K562 (cell line): ENCODE results near the gene TPM4. TPM values are rescaled to one million over a fixed set of nuclear protein-coding genes. Genes with fewer than 3 reads are reported as not detected.
A peak's percentile ranks its signal among the peaks of the same experiment; 100 is the strongest.

ENCODE experiments used
- ATAC-seq: fragments of 200-7000 bp; cut with Tn5 transposase; 3 replicates; pipeline ENCODE4 v1.9.1; 2020; ENCODE audit warnings: moderate library complexity
- BruUV-seq: library from RNA; stranded (reverse); fragments of 400-500 nt; replicated peaks from 2 replicates; lab custom pipeline; 2021; lab: Mats Ljungman, UMichigan
- CTCF ChIA-PET: fragments of 300-600 bp; formaldehyde crosslinking; extraction: SDS; loops from one replicate; lab custom pipeline; 2021; ENCODE audit warnings: low intra/inter-chr PET ratio; lab: Yijun Ruan, JAX
- POLR2A ChIA-PET: fragments of 300-600, 350-650 bp; sonication (Branson Sonifier 250); formaldehyde crosslinking; extraction: SDS; loops from one replicate; lab custom pipeline; 2021; ENCODE audit warnings: antibody characterized with exemption, inconsistent platforms; lab: Yijun Ruan, JAX
- DNase-seq, 4 experiments: peaks; one replicate each; pipeline versions ENCODE4 v3.0.0 to v3.0.0-alpha.2; 2011 to 2018; ENCODE audit warnings: low spot score in 3 of 4, mixed read lengths in 3 of 4; ENCODE audit errors: extremely low read depth in 1 of 4
- FAIRE-seq: peaks from 2 replicates; lab custom pipeline; 2011; peaks lifted over from hg19 to GRCh38; lab: Jason Lieb, UNC
- H2AFZ ChIP-seq: 2 replicates; pipeline ENCODE4 v1.6.0; 2011; ENCODE audit warnings: low read depth, low read length, control low read depth, inconsistent platforms
- H3K27ac ChIP-seq: fragments of 200-600 bp; 3 replicates; pipeline ENCODE4 v1.8.0; 2011; ENCODE audit warnings: low read depth, mild to moderate bottlenecking, control low read depth, inconsistent platforms, low read length, moderate library complexity, mixed read lengths; ENCODE audit errors: extremely low read depth
- H3K27me3 ChIP-seq, 2 experiments: fragments of 300-600 bp in 1 of 2; 2 replicates in 1 of 2; 3 replicates in 1 of 2; pipeline versions ENCODE4 v1.6.0 to v1.8.0; 2011; ENCODE audit warnings: inconsistent platforms in 2 of 2, low read length in 2 of 2, mild to moderate bottlenecking in 1 of 2, mixed read lengths in 1 of 2, moderate library complexity in 1 of 2; ENCODE audit not compliant: control insufficient read depth in 2 of 2, insufficient read depth in 2 of 2
- H3K36me3 ChIP-seq: fragments of 300-600 bp; 3 replicates; pipeline ENCODE4 v1.8.0; 2011; ENCODE audit warnings: mild to moderate bottlenecking, low read length, inconsistent platforms; ENCODE audit not compliant: control insufficient read depth, insufficient read depth
- H3K4me1 ChIP-seq, 2 experiments: fragments of 200-600 bp in 1 of 2; replicated peaks in 1 of 2; 2 replicates in 1 of 2; 3 replicates in 1 of 2; pipeline versions ENCODE4 v1.5.1 to v1.8.0; 2011; ENCODE audit warnings: inconsistent platforms in 2 of 2, low read length in 2 of 2, mild to moderate bottlenecking in 1 of 2, mixed read lengths in 1 of 2, moderate library complexity in 1 of 2; ENCODE audit not compliant: control insufficient read depth in 2 of 2, insufficient read depth in 2 of 2
- H3K4me2 ChIP-seq: 2 replicates; pipeline ENCODE4 v1.6.1; 2011; ENCODE audit warnings: low read length, control low read depth, inconsistent platforms, mixed read lengths; ENCODE audit not compliant: insufficient read depth
- H3K4me3 ChIP-seq: fragments of 200-600 bp; sonication (generic), shearing (Covaris generic); 2 replicates; pipeline ENCODE4 v1.5.1; 2016; ENCODE audit warnings: control low read depth, inconsistent platforms
- H3K79me2 ChIP-seq: fragments of 200-600 bp; 3 replicates; pipeline ENCODE4 v1.8.0; 2011; ENCODE audit warnings: low read length, inconsistent platforms; ENCODE audit not compliant: control insufficient read depth, insufficient read depth
- H3K9ac ChIP-seq, 2 experiments: 2 replicates each; pipeline versions ENCODE4 v1.6.0 to v1.6.1; 2011; ENCODE audit warnings: low read depth in 2 of 2, low read length in 2 of 2, control low read depth in 1 of 2, inconsistent platforms in 1 of 2, mild to moderate bottlenecking in 1 of 2, mixed read lengths in 1 of 2; ENCODE audit not compliant: insufficient read depth in 1 of 2
- H3K9me1 ChIP-seq: one replicate; pipeline ENCODE4 v1.6.0; 2011; ENCODE audit warnings: inconsistent platforms, mild to moderate bottlenecking, low read length, moderate library complexity; ENCODE audit not compliant: control insufficient read depth, insufficient read depth
- H3K9me3 ChIP-seq: replicated peaks from 2 replicates; pipeline ENCODE4 v1.5.1; 2011; ENCODE audit warnings: low read depth, low read length, inconsistent platforms; ENCODE audit not compliant: control insufficient read depth, insufficient read depth
- H4K20me1 ChIP-seq: replicated peaks from 2 replicates; pipeline ENCODE4 v1.6.1; 2011; ENCODE audit warnings: low read length, inconsistent platforms, mixed read lengths; ENCODE audit not compliant: control insufficient read depth, insufficient read depth
- BDP1 ChIP-seq: IDR thresholded peaks from 3 replicates; pipeline ENCODE4 v1.6.1; 2011; ENCODE audit not compliant: insufficient read length, insufficient read depth
- GABPB2 ChIP-seq: fragments of 250-450 bp; sonication (Bioruptor Pico); conservative IDR thresholded peaks from 2 replicates; pipeline ENCODE4 v1.5.1; 2021; ENCODE audit warnings: mild to moderate bottlenecking
- KAT7 ChIP-seq: sonication (generic); formaldehyde crosslinking; IDR thresholded peaks from 2 replicates; pipeline ENCODE4 v1.8.0; 2022; ENCODE audit warnings: missing genetic modification reagents, mild to moderate bottlenecking, borderline replicate concordance
- L3MBTL2 ChIP-seq: fragments of 450-650 bp; IDR thresholded peaks from 2 replicates; pipeline ENCODE4 v1.6.1; 2016; ENCODE audit warnings: mild to moderate bottlenecking, moderate library complexity
- MTA3 ChIP-seq: fragments of 450-650 bp; formaldehyde crosslinking; IDR thresholded peaks from 2 replicates; pipeline ENCODE4 v1.6.1; 2017; ENCODE audit warnings: mild to moderate bottlenecking, borderline replicate concordance
- NUFIP1 ChIP-seq: fragments of 450-650 bp; IDR thresholded peaks from 2 replicates; pipeline ENCODE4 v1.6.1; 2018; ENCODE audit not compliant: partially characterized antibody
- SPI1 ChIP-seq: IDR thresholded peaks from 2 replicates; pipeline ENCODE4 v1.6.1; 2011; ENCODE audit warnings: low read depth, low read length, control low read depth, borderline replicate concordance
- ZFX ChIP-seq: sonication (generic); formaldehyde crosslinking; IDR thresholded peaks from 2 replicates; pipeline ENCODE4 v1.8.0; 2022; ENCODE audit warnings: mild to moderate bottlenecking, missing genetic modification reagents, moderate library complexity
- ZNF174 ChIP-seq: fragments of 250-450 bp; sonication (Bioruptor Pico); IDR thresholded peaks from 2 replicates; pipeline ENCODE4 v1.4.0; 2020; ENCODE audit warnings: mild to moderate bottlenecking
- ZNF23 ChIP-seq: fragments of 250-450 bp; sonication (Bioruptor Pico); IDR thresholded peaks from 2 replicates; pipeline ENCODE4 v1.4.0; 2020; ENCODE audit warnings: mild to moderate bottlenecking
- WGBS: fragments of 100-300 bp; shearing (Covaris generic); methylation state at CpG from one replicate; pipeline ENCODE4 v1.1.6; 2016; ENCODE audit warnings: low coverage, mixed read lengths; ENCODE audit not compliant: insufficient coverage; ENCODE audit errors: missing lambda C conversion rate; 5-methylcytosine and 5-hydroxymethylcytosine counted together
- in situ Hi-C: fragments of 300-500 bp; cut with MboI; formaldehyde crosslinking; loops from 4 replicates; pipeline ENCODE4 v1.15.0; 2018; ENCODE audit warnings: inconsistent platforms, mixed read lengths
- intact Hi-C: fragments of 100-400 bp; cut with micrococcal nuclease; formaldehyde crosslinking; loops from 2 replicates; pipeline ENCODE4 v1.14.2; 2022
- polyA plus RNA-seq, 8 experiments: library from polyadenylated mRNA; depleted of rRNA in 4 of 8; stranded (reverse) in 5 of 8; unstranded in 3 of 8; fragments of >200 nt; fragmentation: Nextera tagmentation in 2 of 8; fragmentation: Illumina TruSeq in 1 of 8; extraction: Ambion mirVana in 2 of 8; extraction: Trizol in 1 of 8; gene quantifications; 2 replicates each; pipeline versions ENCODE4 v1.2.1 to v1.2.3, GENCODE V29; 2011 to 2014; ENCODE audit warnings: inconsistent platforms in 1 of 8, missing spikeins in 1 of 8
- total RNA-seq, 7 experiments: library from RNA; depleted of rRNA in 6 of 7; stranded (reverse); fragments of >200 nt in 6 of 7; fragmentation: Illumina TruSeq in 2 of 7; extraction: Trizol in 2 of 7; gene quantifications; 2 replicates each; pipeline versions ENCODE4 v1.2.1 to v1.2.3, GENCODE V29; 2011 to 2021; ENCODE audit warnings: low replicate concordance in 1 of 7
- TF ChIP-seq, protein P1 (sequence below), 2 experiments: IDR thresholded peaks; 2 replicates each; pipeline ENCODE4 v1.6.1; 2011; ENCODE audit warnings: borderline replicate concordance in 1 of 2, control low read depth in 1 of 2, low read depth in 1 of 2, low read length in 1 of 2, mild to moderate bottlenecking in 1 of 2, mixed read lengths in 1 of 2, moderate library complexity in 1 of 2; ENCODE audit not compliant: insufficient read depth in 1 of 2, insufficient read length in 1 of 2, poor library complexity in 1 of 2, severe bottlenecking in 1 of 2; ENCODE audit errors: extremely low read depth in 1 of 2

Gene TPM4
- total and polyA plus RNA-seq, 9 of the 15 experiments (the other 6 are each of a cell fraction or from before 2014, with no cell fraction given) = 28.1 to 111 (median 77.4) TPM

- no peak overlapping the region for H3K4me3 ChIP-seq
- H4K20me1 ChIP-seq = no peaks in the 10 kb centered on the region
- FAIRE-seq (peak; percentile 48), ATAC-seq (peak; percentile 65; the same call in 2 of the 3 replicates), DNase-seq (peak in 2 of 4 experiments; percentile 26 to 28)
- WGBS = 10% methylated on average over 3 of the region's 3 CpGs
- intact Hi-C loops = no loop called here
- no peak overlapping the region for H3K4me2 ChIP-seq
- no peaks in the 10 kb centered on the region for H3K79me2 ChIP-seq
- H3K4me1 ChIP-seq = peaks cover 8 to 9% of the 10 kb centered on the region in 2 experiments; a peak in 4 of 5 replicates
- no peaks in the 10 kb centered on the region for H3K27me3 ChIP-seq
- H2AFZ ChIP-seq = no peak overlapping the region
- ChIA-PET CTCF (no interaction called here), POLR2A (interaction anchor here (1.0 kb wide), 1 partner anchor 17 kb away, joined by 3 read pairs; no protein-coding TSS in a partner anchor)
- H3K36me3 ChIP-seq = peaks cover 17% of the 10 kb centered on the region; the same call in 1 of the 3 replicates
- no peak overlapping the region for H3K9ac ChIP-seq
- no peak overlapping the region for H3K27ac ChIP-seq
- no peaks in the 10 kb centered on the region for H3K9me3 ChIP-seq
- no TSS peak for BruUV-seq
- in situ Hi-C loops = no loop called here
- H3K9me1 ChIP-seq = no peaks in the 10 kb centered on the region
- no peak for TF ChIP-seq NUFIP1
- no peak for TF ChIP-seq ZNF174 (CRISPR knock-in tag)
- TF ChIP-seq KAT7 (CRISPR knock-in tag) = no peak
- TF ChIP-seq GABPB2 = no peak
- TF ChIP-seq, protein P1, sequence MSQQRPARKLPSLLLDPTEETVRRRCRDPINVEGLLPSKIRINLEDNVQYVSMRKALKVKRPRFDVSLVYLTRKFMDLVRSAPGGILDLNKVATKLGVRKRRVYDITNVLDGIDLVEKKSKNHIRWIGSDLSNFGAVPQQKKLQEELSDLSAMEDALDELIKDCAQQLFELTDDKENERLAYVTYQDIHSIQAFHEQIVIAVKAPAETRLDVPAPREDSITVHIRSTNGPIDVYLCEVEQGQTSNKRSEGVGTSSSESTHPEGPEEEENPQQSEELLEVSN (IDR thresholded peaks at IDR 0.05; ENCODE audit: borderline replicate concordance in 1 of 2, extremely low read depth in 1 of 2, insufficient read depth in 1 of 2, insufficient read length in 1 of 2, low read depth in 1 of 2, low read length in 1 of 2, poor library complexity in 1 of 2, severe bottlenecking in 1 of 2) = peak in 1 of 2 experiments; percentile 47
- peak; percentile 49; the same call in 1 of the 2 replicates for TF ChIP-seq L3MBTL2
- TF ChIP-seq MTA3 = 0 out of 2 replicates have a peak, but pooled peaks have one; percentile 27
- no peak for TF ChIP-seq ZNF23 (CRISPR knock-in tag)
- TF ChIP-seq SPI1 = peak; percentile 46; the same call in 1 of the 2 replicates
- no peak for TF ChIP-seq BDP1
- TF ChIP-seq ZFX (CRISPR knock-in tag) = no peak
Observed at GRCh38 chr19:16106121-16106520, 29.8 kb downstream of the TPM4 start.
